Right lobe of liver (tissue), 4 donors: ENCODE data around the gene WSB2.

Experiments used
- POLR2A ChIP-seq: fragments of 450-650 bp; IDR thresholded peaks from one replicate; pipeline ENCODE4 v1.6.1; 2017; ENCODE audit warnings: antibody characterized with exemption, mild to moderate bottlenecking
- TF ChIP-seq, protein P1 (sequence below), 4 donors: fragments of 200-600 bp in 3 of 4; fragments of 450-650 bp in 1 of 4; IDR thresholded peaks; one replicate each; pipeline versions ENCODE4 v1.5.1 to v1.8.0; 2016 to 2022; ENCODE audit warnings: antibody characterized with exemption in 4 of 4, mild to moderate bottlenecking in 2 of 4
- donor health status: DM: no; HTN: no; CAD: no.
- donor health status: DM: no; HTN: no; CAD: no.
- donor health status: DM: no; HTN: yes; CAD: no.

DNA sequence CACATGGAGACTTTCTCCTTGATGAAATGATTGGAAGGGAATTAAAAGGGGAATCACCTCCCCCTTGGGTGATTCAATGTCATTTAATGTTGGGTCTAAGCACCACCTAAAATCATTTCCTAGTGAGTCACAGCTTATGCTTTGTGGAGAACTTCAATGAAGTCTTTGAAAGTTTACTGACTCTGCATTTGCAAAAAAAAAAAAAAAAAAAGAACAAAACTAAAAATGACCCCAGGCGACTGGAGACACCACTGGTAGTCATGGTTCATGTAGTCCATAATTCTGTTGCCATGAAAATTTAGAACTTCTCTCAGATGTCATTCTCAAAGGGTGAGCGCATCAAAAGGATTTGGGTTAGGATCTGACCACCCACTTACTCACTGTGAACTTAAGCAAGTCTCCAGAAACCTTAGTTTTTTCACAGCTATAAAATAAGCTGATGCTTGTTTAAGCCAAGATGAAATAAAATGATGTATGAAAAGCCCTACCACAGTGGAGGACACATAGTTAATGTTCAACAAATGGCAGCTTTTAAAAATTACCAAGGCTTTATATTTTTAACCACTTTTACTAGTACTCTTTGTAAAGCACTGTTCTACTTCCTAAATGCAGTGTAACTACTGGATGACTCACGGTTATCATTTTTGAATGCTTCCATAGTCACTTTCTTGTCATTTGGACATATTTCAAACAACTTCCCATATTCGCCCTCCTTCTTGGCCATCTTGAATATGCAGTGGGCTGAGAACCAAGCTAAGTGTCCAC is 74.1 kb downstream of the WSB2 start:
- TF ChIP-seq, protein P1, sequence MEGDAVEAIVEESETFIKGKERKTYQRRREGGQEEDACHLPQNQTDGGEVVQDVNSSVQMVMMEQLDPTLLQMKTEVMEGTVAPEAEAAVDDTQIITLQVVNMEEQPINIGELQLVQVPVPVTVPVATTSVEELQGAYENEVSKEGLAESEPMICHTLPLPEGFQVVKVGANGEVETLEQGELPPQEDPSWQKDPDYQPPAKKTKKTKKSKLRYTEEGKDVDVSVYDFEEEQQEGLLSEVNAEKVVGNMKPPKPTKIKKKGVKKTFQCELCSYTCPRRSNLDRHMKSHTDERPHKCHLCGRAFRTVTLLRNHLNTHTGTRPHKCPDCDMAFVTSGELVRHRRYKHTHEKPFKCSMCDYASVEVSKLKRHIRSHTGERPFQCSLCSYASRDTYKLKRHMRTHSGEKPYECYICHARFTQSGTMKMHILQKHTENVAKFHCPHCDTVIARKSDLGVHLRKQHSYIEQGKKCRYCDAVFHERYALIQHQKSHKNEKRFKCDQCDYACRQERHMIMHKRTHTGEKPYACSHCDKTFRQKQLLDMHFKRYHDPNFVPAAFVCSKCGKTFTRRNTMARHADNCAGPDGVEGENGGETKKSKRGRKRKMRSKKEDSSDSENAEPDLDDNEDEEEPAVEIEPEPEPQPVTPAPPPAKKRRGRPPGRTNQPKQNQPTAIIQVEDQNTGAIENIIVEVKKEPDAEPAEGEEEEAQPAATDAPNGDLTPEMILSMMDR (IDR thresholded peaks at IDR 0.05): no peak
- TF ChIP-seq POLR2A: no peak
